ENCODE measurements around the gene VPS29. TPM values are rescaled to one million over a fixed set of nuclear protein-coding genes. Genes with fewer than 3 reads are reported as not detected.
"Not testable (repeated sequence)": the region's sequence is repeated elsewhere in the genome, so short reads cannot be mapped to it uniquely, and the experiment has no call there.

The VPS29 gene
- total RNA-seq (71.6 TPM), polyA plus RNA-seq (ENCODE audit: insufficient read depth in 1 of 8, insufficient read length in 8 of 8, low replicate concordance in 1 of 8) (100 to 1,000 TPM; 110 to 155 (median 119) TPM)
- long read RNA-seq, donor 1, transcript VPS29-206 (4 exons, 1,523 nt): major isoform, 10 of 38 reads
- long read RNA-seq, donor 1, partial matches to known transcripts: 8 of 38 reads
- long read RNA-seq, donor 1, other reads (novel, unspliced or antisense): 18 of 38 reads
- long read RNA-seq, donor 2, partial matches to known transcripts: 0 of 11 reads
- long read RNA-seq, donor 2, other reads (novel, unspliced or antisense): 9 of 11 reads
- long read RNA-seq, donor 3, transcript VPS29-206 (4 exons, 1,523 nt): major isoform, 10 of 81 reads
- long read RNA-seq, donor 3, partial matches to known transcripts: 10 of 81 reads
- long read RNA-seq, donor 3, other reads (novel, unspliced or antisense): 56 of 81 reads
- long read RNA-seq, donor 4, transcript VPS29-206 (4 exons, 1,523 nt): major isoform, 16 of 55 reads
- long read RNA-seq, donor 4, partial matches to known transcripts: 8 of 55 reads
- long read RNA-seq, donor 4, other reads (novel, unspliced or antisense): 27 of 55 reads
- long read RNA-seq, donor 5, transcript VPS29-206 (4 exons, 1,523 nt): major isoform, 61 of 179 reads
- long read RNA-seq, donor 5, partial matches to known transcripts: 34 of 179 reads
- long read RNA-seq, donor 5, other reads (novel, unspliced or antisense): 75 of 179 reads
- long read RNA-seq, donor 6, transcript VPS29-207 (5 exons, 818 nt): minor isoform, 7 of 187 reads
- long read RNA-seq, donor 6, transcript VPS29-206 (4 exons, 1,523 nt): major isoform, 31 of 187 reads
- long read RNA-seq, donor 6, partial matches to known transcripts: 41 of 187 reads
- long read RNA-seq, donor 6, other reads (novel, unspliced or antisense): 105 of 187 reads
- long read RNA-seq, donor 7, transcript VPS29-207 (5 exons, 818 nt): minor isoform, 6 of 138 reads
- long read RNA-seq, donor 7, transcript VPS29-206 (4 exons, 1,523 nt): major isoform, 37 of 138 reads
- long read RNA-seq, donor 7, partial matches to known transcripts: 31 of 138 reads
- long read RNA-seq, donor 7, other reads (novel, unspliced or antisense): 60 of 138 reads
- long read RNA-seq, donor 8, transcript VPS29-206 (4 exons, 1,523 nt): major isoform, 17 of 84 reads
- long read RNA-seq, donor 8, partial matches to known transcripts: 20 of 84 reads
- long read RNA-seq, donor 8, other reads (novel, unspliced or antisense): 42 of 84 reads
- long read RNA-seq, donor 9, transcript VPS29-206 (4 exons, 1,523 nt): major isoform, 24 of 99 reads
- long read RNA-seq, donor 9, partial matches to known transcripts: 71 of 99 reads
- long read RNA-seq, donor 9, other reads (novel, unspliced or antisense): 0 of 99 reads
- long read RNA-seq, donor 10, transcript VPS29-206 (4 exons, 1,523 nt): major isoform, 27 of 120 reads
- long read RNA-seq, donor 10, transcript VPS29-207 (5 exons, 818 nt): minor isoform, 5 of 120 reads
- long read RNA-seq, donor 10, partial matches to known transcripts: 86 of 120 reads
- long read RNA-seq, donor 10, other reads (novel, unspliced or antisense): 0 of 120 reads
- long read RNA-seq, donor 11, transcript VPS29-206 (4 exons, 1,523 nt): major isoform, 16 of 85 reads
- long read RNA-seq, donor 11, partial matches to known transcripts: 27 of 85 reads
- long read RNA-seq, donor 11, other reads (novel, unspliced or antisense): 35 of 85 reads

DNA sequence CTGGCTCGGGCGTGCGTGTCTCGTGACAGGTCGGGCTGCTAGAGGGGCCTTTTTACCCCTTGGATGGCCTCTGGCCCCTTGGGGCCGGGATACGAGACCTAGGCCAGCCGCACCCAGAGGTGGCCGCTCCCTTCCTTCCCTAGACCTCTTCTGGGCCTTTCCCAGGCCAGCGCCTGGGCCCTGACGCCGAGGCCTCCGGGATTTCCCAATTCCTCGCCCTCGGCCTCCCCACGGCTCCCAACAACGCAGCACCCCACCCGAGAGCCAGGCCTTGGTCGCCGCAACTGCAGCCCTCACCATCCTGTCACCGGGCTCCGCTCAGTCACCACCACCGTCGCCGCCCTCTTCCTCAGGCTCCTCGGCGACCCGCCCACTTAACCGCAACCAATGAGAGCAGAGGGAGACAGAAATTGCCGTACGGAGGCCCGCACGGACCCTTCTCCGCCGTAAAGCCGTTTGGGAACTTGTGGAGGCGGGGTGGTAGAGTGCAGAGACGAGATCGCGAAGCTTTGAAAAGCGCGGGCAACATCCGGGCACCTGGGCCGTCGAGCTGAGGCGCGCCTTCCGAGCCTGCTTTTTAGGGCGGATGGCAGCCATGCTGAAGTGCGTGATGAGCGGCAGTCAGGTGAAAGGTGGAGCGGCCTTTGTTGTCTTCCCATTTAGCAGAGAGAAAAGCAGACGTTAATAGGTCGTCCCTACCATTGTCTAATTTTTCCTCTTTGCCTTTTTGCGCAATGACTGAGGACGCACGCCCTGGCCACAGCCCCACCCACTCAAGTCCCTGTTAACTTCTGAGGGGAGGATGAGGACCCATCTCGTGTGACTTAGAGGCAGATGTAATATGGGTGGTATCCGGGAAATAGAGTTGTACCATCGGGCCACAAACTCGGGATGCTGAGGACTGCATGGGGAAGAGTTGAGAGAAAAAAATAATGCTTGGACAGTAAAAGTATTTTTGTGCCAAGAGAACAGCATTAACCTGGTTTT is at the start of gene VPS29, which contains the start of gene RAD9B:
Gene VPS29 (minus strand): TSS at position 360 of the 987 bp plus-strand sequence. CDS start 60 bp downstream, at position 300.
Gene RAD9B (plus strand): TSS at position 580 of the 987 bp plus-strand sequence. CDS start 7 bp downstream, at position 587.
- H3K27ac ChIP-seq (ENCODE audit: low read length): peak within 1 kb of the TSS; percentile 87
- peak; percentile 99 for DNase-seq
- H3K9me3 ChIP-seq (replicated peaks; ENCODE audit: control insufficient read depth, low read depth, low read length): no peaks in the 10 kb centered on the region
- no peaks in the 10 kb centered on the region for H3K36me3 ChIP-seq (ENCODE audit: control insufficient read depth, insufficient read depth, low read length)
- peak within 1 kb of the TSS; percentile 90 for H3K4me3 ChIP-seq (ENCODE audit: low read length)
- H3K4me1 ChIP-seq (ENCODE audit: control insufficient read depth, insufficient read depth, low read length): peaks cover 14% of the 10 kb centered on the region
- no peaks in the 10 kb centered on the region for H3K27me3 ChIP-seq (ENCODE audit: control insufficient read depth, insufficient read depth, low read length)
- WGBS (ENCODE audit: insufficient coverage): 4% methylated on average over 45 of the region's 61 CpGs

DNA sequence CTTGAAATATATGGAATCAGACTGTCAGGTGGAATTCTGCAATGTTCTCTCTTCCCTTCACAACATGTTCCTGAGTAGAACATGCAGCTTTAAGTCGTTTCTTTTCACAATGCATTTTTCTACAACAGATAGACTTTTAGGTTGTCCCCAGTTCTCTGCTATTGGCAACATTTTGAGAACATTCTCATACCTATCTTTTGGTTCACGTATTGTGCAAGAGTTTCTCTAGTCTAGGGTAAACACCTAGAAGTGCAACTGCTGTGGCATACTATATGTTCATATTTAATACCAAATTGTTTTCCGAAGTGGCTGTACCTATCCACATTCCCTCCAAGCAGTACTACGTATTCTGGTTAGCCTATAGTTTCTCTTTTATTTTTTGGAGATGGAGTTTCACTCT is 49.1 kb upstream of the VPS29 start:
- Histone ChIP-seq H3K36me3 (ENCODE audit: control insufficient read depth, insufficient read depth, low read length) (peaks cover 3% of the 10 kb centered on the region), H3K9me3 (replicated peaks; ENCODE audit: control insufficient read depth, low read depth, low read length) (no peaks in the 10 kb centered on the region), H3K27me3 (ENCODE audit: control insufficient read depth, insufficient read depth, low read length) (no peaks in the 10 kb centered on the region), H3K4me1 (ENCODE audit: control insufficient read depth, insufficient read depth, low read length) (no peaks in the 10 kb centered on the region), H3K4me3 (ENCODE audit: low read length) (no peak overlapping the region), H3K27ac (ENCODE audit: low read length) (no peak overlapping the region)
- 94% methylated on average over 2 of the region's 4 CpGs for WGBS (ENCODE audit: insufficient coverage)
- no peak for DNase-seq

DNA sequence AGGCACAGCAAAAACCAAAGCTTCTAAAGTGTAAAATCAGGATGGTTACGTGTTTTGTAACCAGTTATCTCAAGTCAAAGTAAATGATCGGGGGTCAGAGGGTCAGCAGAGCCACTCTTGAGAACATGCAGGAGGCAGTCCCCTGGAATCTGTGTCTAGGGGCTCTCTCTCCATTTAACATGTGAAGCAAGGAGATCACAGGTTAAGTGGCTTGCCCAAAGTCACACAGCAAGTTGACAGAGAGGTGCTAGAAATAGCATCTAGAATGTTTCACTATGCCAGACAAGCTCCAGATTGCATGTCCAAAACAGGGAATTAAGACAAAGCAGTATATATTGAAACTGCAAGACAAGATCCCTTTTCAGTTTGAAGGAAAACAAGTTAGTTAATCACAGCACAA is 47.8 kb upstream of the VPS29 start:
- no peak for DNase-seq
- Histone ChIP-seq H3K4me1 (ENCODE audit: control insufficient read depth, insufficient read depth, low read length) (no peaks in the 10 kb centered on the region), H3K4me3 (ENCODE audit: low read length) (no peak overlapping the region), H3K27me3 (ENCODE audit: control insufficient read depth, insufficient read depth, low read length) (no peaks in the 10 kb centered on the region), H3K36me3 (ENCODE audit: control insufficient read depth, insufficient read depth, low read length) (peaks cover 6% of the 10 kb centered on the region), H3K9me3 (replicated peaks; ENCODE audit: control insufficient read depth, low read depth, low read length) (no peaks in the 10 kb centered on the region), H3K27ac (ENCODE audit: low read length) (no peak overlapping the region)
- 82% methylated on average over 2 of the region's 2 CpGs for WGBS (ENCODE audit: insufficient coverage)

DNA sequence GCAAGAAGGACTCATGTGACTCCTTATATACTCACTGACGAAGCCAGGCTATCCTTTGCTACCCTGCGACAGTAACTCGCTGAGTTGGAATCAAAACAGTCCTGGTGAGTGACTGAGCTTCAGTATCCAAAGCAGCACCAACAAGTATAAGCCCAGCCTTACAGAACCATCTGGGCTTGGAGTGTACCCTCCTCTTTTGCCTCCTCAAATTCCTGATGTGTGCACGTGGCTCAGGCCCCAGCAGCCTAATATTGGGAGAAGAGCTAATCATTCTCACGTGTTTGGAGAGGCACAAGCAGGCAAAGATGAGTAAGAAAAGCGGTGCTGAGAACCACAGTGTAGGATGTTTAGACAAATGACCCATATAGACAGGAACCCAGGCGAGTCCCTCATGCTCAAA is 46.8 kb upstream of the VPS29 start:
- Histone ChIP-seq H3K4me1 (ENCODE audit: control insufficient read depth, insufficient read depth, low read length) (peaks cover 2% of the 10 kb centered on the region), H3K27ac (ENCODE audit: low read length) (no peak overlapping the region), H3K4me3 (ENCODE audit: low read length) (no peak overlapping the region), H3K27me3 (ENCODE audit: control insufficient read depth, insufficient read depth, low read length) (no peaks in the 10 kb centered on the region), H3K36me3 (ENCODE audit: control insufficient read depth, insufficient read depth, low read length) (peaks cover 6% of the 10 kb centered on the region), H3K9me3 (replicated peaks; ENCODE audit: control insufficient read depth, low read depth, low read length) (no peaks in the 10 kb centered on the region)
- 97% methylated on average over 5 of the region's 7 CpGs for WGBS (ENCODE audit: insufficient coverage)
- DNase-seq: no peak

DNA sequence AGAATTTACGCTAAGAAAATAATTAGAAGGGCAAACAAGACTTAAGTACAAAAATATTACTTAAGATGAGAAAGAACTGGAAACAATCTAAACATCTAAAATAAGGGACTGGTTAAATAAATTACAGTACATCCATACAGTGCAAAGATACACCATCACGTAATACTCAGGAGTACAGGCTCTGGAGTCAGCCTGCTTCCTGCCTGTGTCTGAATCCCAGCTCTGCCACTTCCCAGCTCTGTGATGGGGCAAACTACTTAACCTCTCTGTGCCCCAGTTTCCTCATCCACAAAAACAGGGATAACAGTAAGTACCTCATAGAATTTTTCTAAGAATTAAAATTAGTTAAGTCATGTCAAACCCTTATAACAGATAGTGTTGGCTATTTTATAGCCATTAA is 45.2 kb upstream of the VPS29 start:
- Histone ChIP-seq H3K4me3 (ENCODE audit: low read length) (no peak overlapping the region), H3K9me3 (replicated peaks; ENCODE audit: control insufficient read depth, low read depth, low read length) (no peaks in the 10 kb centered on the region), H3K36me3 (ENCODE audit: control insufficient read depth, insufficient read depth, low read length) (peaks cover 7% of the 10 kb centered on the region), H3K27me3 (ENCODE audit: control insufficient read depth, insufficient read depth, low read length) (no peaks in the 10 kb centered on the region), H3K27ac (ENCODE audit: low read length) (no peak overlapping the region), H3K4me1 (ENCODE audit: control insufficient read depth, insufficient read depth, low read length) (peaks cover 7% of the 10 kb centered on the region)
- no peak for DNase-seq
- WGBS (ENCODE audit: insufficient coverage): 83% methylated on average over 1 of the region's 2 CpGs

DNA sequence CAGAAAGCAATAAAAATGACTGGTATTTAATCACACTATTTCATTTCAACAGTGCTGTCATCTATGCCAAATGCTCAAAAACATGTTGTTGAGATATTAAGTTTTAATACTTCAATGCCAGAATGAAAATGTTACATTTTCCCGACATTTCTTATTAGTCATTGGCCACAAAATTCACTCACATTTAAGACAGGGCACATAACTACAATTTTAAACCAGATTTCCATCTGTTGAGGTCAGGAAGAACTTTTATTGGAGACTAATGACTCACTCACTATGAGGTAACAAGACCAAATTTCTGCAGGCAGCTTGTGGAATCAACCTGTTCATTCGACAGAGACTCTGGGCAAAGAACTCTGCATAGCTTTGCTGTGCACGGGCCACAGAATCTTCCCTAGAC is 44.4 kb upstream of the VPS29 start:
- peak; percentile 9 for DNase-seq
- WGBS (ENCODE audit: insufficient coverage): 69% methylated on average over 2 of the region's 3 CpGs
- Histone ChIP-seq H3K36me3 (ENCODE audit: control insufficient read depth, insufficient read depth, low read length) (peaks cover 9% of the 10 kb centered on the region), H3K9me3 (replicated peaks; ENCODE audit: control insufficient read depth, low read depth, low read length) (no peaks in the 10 kb centered on the region), H3K4me3 (ENCODE audit: low read length) (no peak overlapping the region), H3K27me3 (ENCODE audit: control insufficient read depth, insufficient read depth, low read length) (no peaks in the 10 kb centered on the region), H3K4me1 (ENCODE audit: control insufficient read depth, insufficient read depth, low read length) (peaks cover 7% of the 10 kb centered on the region), H3K27ac (ENCODE audit: low read length) (no peak overlapping the region)

DNA sequence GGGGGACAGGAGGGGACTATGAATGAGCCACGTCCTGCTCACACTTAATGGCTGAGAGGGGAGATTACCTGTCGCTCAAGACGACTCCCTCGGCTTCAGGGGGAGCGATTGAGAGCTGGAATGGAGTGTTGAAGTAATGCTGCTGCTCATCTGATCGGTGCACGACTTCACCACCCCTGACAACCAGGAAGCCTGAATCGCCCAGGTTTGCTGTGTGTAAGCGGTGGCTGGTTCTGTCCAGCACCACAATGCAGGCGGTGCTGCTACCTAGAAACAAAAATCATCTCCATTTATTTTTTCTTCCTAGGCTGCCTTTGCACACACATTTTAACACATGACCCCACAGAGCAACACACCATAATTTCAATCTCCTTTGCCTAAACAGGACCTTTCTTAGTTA is 43.9 kb upstream of the VPS29 start:
- Histone ChIP-seq H3K36me3 (ENCODE audit: control insufficient read depth, insufficient read depth, low read length) (peaks cover 9% of the 10 kb centered on the region), H3K27me3 (ENCODE audit: control insufficient read depth, insufficient read depth, low read length) (no peaks in the 10 kb centered on the region), H3K9me3 (replicated peaks; ENCODE audit: control insufficient read depth, low read depth, low read length) (no peaks in the 10 kb centered on the region), H3K4me1 (ENCODE audit: control insufficient read depth, insufficient read depth, low read length) (peaks cover 7% of the 10 kb centered on the region), H3K27ac (ENCODE audit: low read length) (no peak overlapping the region), H3K4me3 (ENCODE audit: low read length) (no peak overlapping the region)
- DNase-seq: no peak
- WGBS (ENCODE audit: insufficient coverage): 88% methylated on average over 5 of the region's 10 CpGs

DNA sequence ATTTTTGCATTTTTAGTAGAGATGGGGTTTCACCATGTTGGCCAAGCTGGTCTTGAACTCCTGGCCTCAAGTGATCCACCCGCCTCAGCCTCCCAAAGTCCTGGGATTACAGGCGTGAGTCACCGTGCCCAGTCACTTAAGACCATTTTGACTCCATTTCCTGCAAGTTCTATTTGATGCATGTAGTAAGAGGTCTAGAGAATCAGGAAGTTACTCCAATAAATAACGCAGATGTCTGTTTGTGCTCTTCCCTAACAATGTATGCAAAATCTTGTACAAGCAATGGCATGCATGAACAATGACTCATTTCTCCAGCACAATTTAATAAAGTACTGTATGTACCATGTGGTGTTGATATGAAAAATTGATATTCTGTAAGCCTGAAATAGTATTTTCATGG is 43.3 kb upstream of the VPS29 start:
- H3K27ac ChIP-seq (ENCODE audit: low read length); H3K4me1 ChIP-seq (ENCODE audit: control insufficient read depth, insufficient read depth, low read length); H3K27me3 ChIP-seq (ENCODE audit: control insufficient read depth, insufficient read depth, low read length); H3K36me3 ChIP-seq (ENCODE audit: control insufficient read depth, insufficient read depth, low read length); DNase-seq; H3K9me3 ChIP-seq (replicated peaks; ENCODE audit: control insufficient read depth, low read depth, low read length); H3K4me3 ChIP-seq (ENCODE audit: low read length): not testable (repeated sequence)
- no CpG with 5 or more reads among the region's 4 CpGs for WGBS (ENCODE audit: insufficient coverage)

All from muscle of leg (tissue), 16 donors.